Measurements from ENCODE around the gene GTF2IRD1.
"Not testable (repeated sequence)": the region's sequence is repeated elsewhere in the genome, so short reads cannot be mapped to it uniquely, and the experiment has no call there.

The GTF2IRD1 gene

GRCh38 chr7:74606909-74607510 lies 153.3 kb downstream of the GTF2IRD1 start:
- FAIRE-seq = no peak

- no peak for FAIRE-seq
Measured at GRCh38 chr7:74612015-74612829, 158.5 kb downstream of the GTF2IRD1 start.

GRCh38 chr7:74615933-74616780 lies 162.5 kb downstream of the GTF2IRD1 start:
- no peak for FAIRE-seq

GRCh38 chr7:74617180-74617744 lies 163.6 kb downstream of the GTF2IRD1 start:
- FAIRE-seq = no peak

GRCh38 chr7:74619235-74619860 lies 165.6 kb downstream of the GTF2IRD1 start:
- no peak for FAIRE-seq

GRCh38 chr7:74622228-74622749 lies 168.6 kb downstream of the GTF2IRD1 start:
- no peak for FAIRE-seq

GRCh38 chr7:74623135-74623534 lies 169.4 kb downstream of the GTF2IRD1 start:
- FAIRE-seq = no peak

- FAIRE-seq = peak; percentile 92
Measured at GRCh38 chr7:74625446-74625845, 171.7 kb downstream of the GTF2IRD1 start.

GRCh38 chr7:74627661-74628411 lies 174.1 kb downstream of the GTF2IRD1 start:
- FAIRE-seq = no peak

GRCh38 chr7:74632505-74632904 lies 178.8 kb downstream of the GTF2IRD1 start:
- FAIRE-seq = no peak

GRCh38 chr7:74633451-74633921 lies 179.8 kb downstream of the GTF2IRD1 start:
- FAIRE-seq = no peak

GRCh38 chr7:74637745-74638144 lies 184.0 kb downstream of the GTF2IRD1 start:
- FAIRE-seq = no peak

GRCh38 chr7:74650055-74650454 lies 196.3 kb downstream of the GTF2IRD1 start:
- FAIRE-seq = not testable (repeated sequence)

GRCh38 chr7:74650493-74651132 lies 196.9 kb downstream of the GTF2IRD1 start:
- FAIRE-seq = not testable (repeated sequence)

- FAIRE-seq = not testable (repeated sequence)
Measured at GRCh38 chr7:74651133-74651504, 197.4 kb downstream of the GTF2IRD1 start.

Measured in G401.6 (cell line).